HG02623 (cell line): ENCODE measurements around the gene MGAT5.
"Not testable (repeated sequence)": the region's sequence is repeated elsewhere in the genome, so short reads cannot be mapped to it uniquely, and the experiment has no call there.

Experiments
- ATAC-seq: cut with Tn5 transposase; IDR thresholded peaks from one replicate; pipeline ENCODE4 v1.9.1; 2021; ENCODE audit warnings: moderate library complexity; ENCODE audit not compliant: unreplicated experiment

Gene MGAT5

GRCh38 chr2:134275058-134275862 is 21.4 kb downstream of the MGAT5 start:
- peak; percentile 59 for ATAC-seq

- no peak for ATAC-seq
These were observed 22.7 kb downstream of the MGAT5 start for GRCh38 chr2:134276381-134277172.

- no peak for ATAC-seq
These were observed 23.4 kb downstream of the MGAT5 start for GRCh38 chr2:134277223-134277622.

- ATAC-seq, result no peak
These were observed 24.7 kb downstream of the MGAT5 start for GRCh38 chr2:134278553-134278952.

GRCh38 chr2:134279417-134279816 is 25.5 kb downstream of the MGAT5 start:
- no peak for ATAC-seq

GRCh38 chr2:134280231-134280630 is 26.4 kb downstream of the MGAT5 start:
- no peak for ATAC-seq

GRCh38 chr2:134280726-134281125 is 26.9 kb downstream of the MGAT5 start:
- no peak for ATAC-seq

- ATAC-seq, result no peak
These were observed 28.0 kb downstream of the MGAT5 start for GRCh38 chr2:134281815-134282419.

GRCh38 chr2:134282629-134283400 is 28.9 kb downstream of the MGAT5 start:
- peak; percentile 88 for ATAC-seq

GRCh38 chr2:134283661-134284060 is 29.8 kb downstream of the MGAT5 start:
- no peak for ATAC-seq

GRCh38 chr2:134284119-134284670 is 30.3 kb downstream of the MGAT5 start:
- no peak for ATAC-seq

- peak; percentile 35 for ATAC-seq
These were observed 33.5 kb downstream of the MGAT5 start for GRCh38 chr2:134287323-134287722.

- ATAC-seq, result no peak
These were observed 34.9 kb downstream of the MGAT5 start for GRCh38 chr2:134288814-134289213.

GRCh38 chr2:134289225-134289624 is 35.4 kb downstream of the MGAT5 start:
- no peak for ATAC-seq

- ATAC-seq, result peak; percentile 56
These were observed 36.5 kb downstream of the MGAT5 start for GRCh38 chr2:134290358-134290757.

GRCh38 chr2:134292514-134292913 is 38.6 kb downstream of the MGAT5 start:
- ATAC-seq, result no peak

- no peak for ATAC-seq
These were observed 40.1 kb downstream of the MGAT5 start for GRCh38 chr2:134293719-134294537.

- not testable (repeated sequence) for ATAC-seq
These were observed 40.7 kb downstream of the MGAT5 start for GRCh38 chr2:134294598-134294997.

GRCh38 chr2:134295441-134295840 is 41.6 kb downstream of the MGAT5 start:
- no peak for ATAC-seq

- no peak for ATAC-seq
These were observed 42.4 kb downstream of the MGAT5 start for GRCh38 chr2:134296301-134296700.
